ENCODE data around the gene RNASE11. TPM values are rescaled to one million over a fixed set of nuclear protein-coding genes. Genes with fewer than 3 reads are reported as not detected.

The RNASE11 gene
- total RNA-seq, 4 donors from 2014 or later: not detected

DNA sequence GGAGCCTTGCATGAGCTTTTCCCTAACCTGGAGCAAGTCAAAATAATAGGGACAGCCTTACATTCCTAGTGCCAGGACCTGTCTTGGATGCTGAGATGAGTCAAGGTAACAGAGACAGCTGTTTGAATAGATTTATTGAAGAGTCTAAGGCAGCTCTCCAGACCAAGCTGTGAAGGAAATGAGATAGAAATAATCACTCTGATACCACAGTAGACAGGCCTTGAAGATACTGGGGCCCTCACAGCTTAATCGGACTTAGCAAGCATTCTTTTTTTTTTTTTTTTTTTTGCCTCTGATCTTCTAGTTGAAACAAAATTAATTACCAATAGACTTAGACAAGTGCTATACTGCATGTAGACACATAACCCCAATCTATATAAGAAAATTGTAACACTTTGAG, 23.8 kb downstream of the RNASE11 start:
- no peak for DNase-seq (ENCODE audit: low spot score in 2 of 2)
- TF ChIP-seq, protein P1, sequence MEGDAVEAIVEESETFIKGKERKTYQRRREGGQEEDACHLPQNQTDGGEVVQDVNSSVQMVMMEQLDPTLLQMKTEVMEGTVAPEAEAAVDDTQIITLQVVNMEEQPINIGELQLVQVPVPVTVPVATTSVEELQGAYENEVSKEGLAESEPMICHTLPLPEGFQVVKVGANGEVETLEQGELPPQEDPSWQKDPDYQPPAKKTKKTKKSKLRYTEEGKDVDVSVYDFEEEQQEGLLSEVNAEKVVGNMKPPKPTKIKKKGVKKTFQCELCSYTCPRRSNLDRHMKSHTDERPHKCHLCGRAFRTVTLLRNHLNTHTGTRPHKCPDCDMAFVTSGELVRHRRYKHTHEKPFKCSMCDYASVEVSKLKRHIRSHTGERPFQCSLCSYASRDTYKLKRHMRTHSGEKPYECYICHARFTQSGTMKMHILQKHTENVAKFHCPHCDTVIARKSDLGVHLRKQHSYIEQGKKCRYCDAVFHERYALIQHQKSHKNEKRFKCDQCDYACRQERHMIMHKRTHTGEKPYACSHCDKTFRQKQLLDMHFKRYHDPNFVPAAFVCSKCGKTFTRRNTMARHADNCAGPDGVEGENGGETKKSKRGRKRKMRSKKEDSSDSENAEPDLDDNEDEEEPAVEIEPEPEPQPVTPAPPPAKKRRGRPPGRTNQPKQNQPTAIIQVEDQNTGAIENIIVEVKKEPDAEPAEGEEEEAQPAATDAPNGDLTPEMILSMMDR (IDR thresholded peaks at IDR 0.05): no peak
- no peak overlapping the region for H3K4me3 ChIP-seq (ENCODE audit: low read depth, poor library complexity, severe bottlenecking)
- 70 to 81% methylated on average over 1 of the region's 1 CpG for WGBS, 2 donors
- intact Hi-C loops (cut with DNase I; ENCODE audit: low total_unique reads): no loop called here

DNA sequence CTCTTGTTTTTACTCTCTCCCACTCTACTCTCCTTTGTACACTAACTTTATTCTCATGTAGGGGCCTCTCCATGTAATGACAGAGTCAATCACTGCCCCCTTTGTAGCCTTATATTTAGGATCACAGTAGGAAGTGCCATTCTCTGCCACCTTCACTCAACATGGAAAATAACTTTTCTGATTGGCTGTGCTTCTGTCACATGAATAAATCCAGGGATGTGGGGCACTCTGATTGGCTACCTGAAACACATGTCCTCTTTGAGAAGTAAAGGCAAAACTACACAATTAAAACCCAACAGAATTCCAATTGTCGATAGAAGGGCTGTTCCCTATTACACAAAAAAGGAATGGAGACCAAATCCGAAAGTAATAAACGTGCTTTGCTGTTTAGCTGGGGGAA, 26.8 kb downstream of the RNASE11 start, which contains the start of gene RNASE9:
RNASE9 (minus strand) TSS at position 87 of the 400 bp plus-strand sequence.
- DNase-seq (ENCODE audit: low spot score in 2 of 2): no peak
- TF ChIP-seq POLR2A (IDR thresholded peaks at IDR 0.05): no peak
- WGBS, 2 donors: 82 to 88% methylated on average over 3 of the region's 3 CpGs
- intact Hi-C loops (cut with DNase I; ENCODE audit: low total_unique reads): no loop called here
- no peak within 1 kb of the TSS for H3K4me3 ChIP-seq (ENCODE audit: low read depth, poor library complexity, severe bottlenecking)

GRCh38 chr14:20559461-20559904, 28.3 kb downstream of the RNASE11 start:
- H3K4me3 ChIP-seq (ENCODE audit: low read depth, poor library complexity, severe bottlenecking): no peak overlapping the region
- DNase-seq (ENCODE audit: low spot score in 2 of 2): no peak
- TF ChIP-seq POLR2A (IDR thresholded peaks at IDR 0.05): no peak
- TF ChIP-seq, protein P1 (IDR thresholded peaks at IDR 0.05): no peak
- intact Hi-C loops (cut with DNase I; ENCODE audit: low total_unique reads): no loop called here
- WGBS, 2 donors: 37 to 40% methylated on average over 2 of the region's 2 CpGs

DNA sequence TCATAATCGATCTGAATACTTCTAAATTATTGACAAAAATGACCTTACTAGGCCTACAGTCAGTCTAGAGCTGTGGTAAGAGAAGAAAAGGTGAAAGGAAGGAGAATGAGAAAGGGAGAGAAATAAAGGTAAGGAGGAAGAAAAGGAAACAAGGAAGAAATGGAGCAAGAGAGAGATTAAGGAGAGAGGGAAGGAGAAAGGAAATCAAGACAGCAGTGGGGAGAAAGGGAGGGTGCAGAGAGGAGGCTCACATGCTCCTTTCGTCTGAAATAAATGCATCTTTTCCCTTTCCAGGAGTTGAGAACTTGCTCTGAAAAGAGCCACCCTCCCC, 30.6 kb downstream of the RNASE11 start:
- WGBS, 2 donors: 65 to 71% methylated on average over 2 of the region's 2 CpGs
- H3K4me3 ChIP-seq (ENCODE audit: low read depth, poor library complexity, severe bottlenecking): no peak overlapping the region
- no peak for TF ChIP-seq POLR2A (IDR thresholded peaks at IDR 0.05)
- TF ChIP-seq, protein P1 (IDR thresholded peaks at IDR 0.05): no peak
- no peak for DNase-seq (ENCODE audit: low spot score in 2 of 2)
- intact Hi-C loops (cut with DNase I; ENCODE audit: low total_unique reads): no loop called here

GRCh38 chr14:20556500-20557211, 31.1 kb downstream of the RNASE11 start:
- DNase-seq (ENCODE audit: low spot score in 2 of 2): no peak
- TF ChIP-seq POLR2A (IDR thresholded peaks at IDR 0.05): no peak
- TF ChIP-seq, protein P1 (IDR thresholded peaks at IDR 0.05): no peak
- intact Hi-C loops (cut with DNase I; ENCODE audit: low total_unique reads): no loop called here
- 81% methylated on average over 11 of the region's 11 CpGs for WGBS, 2 donors
- no peak overlapping the region for H3K4me3 ChIP-seq (ENCODE audit: low read depth, poor library complexity, severe bottlenecking)

DNA sequence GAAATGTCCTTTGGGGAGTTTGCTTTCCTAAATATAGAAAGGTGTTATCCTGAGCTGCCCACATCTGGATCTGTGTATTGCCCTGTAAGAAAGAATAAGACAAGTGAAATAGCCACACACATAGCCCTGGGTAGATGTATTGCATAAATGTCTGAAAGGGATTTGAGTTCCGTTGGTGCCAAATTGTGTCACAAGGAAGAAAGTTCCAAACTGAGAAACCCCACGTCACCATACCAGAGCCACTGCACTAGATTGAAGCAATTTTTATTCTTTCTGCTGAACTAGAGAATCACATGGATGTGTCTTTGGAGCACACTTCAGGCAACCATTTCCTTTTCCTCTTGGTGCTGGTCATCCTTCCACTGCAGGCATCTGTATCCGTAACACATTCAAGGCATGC, 32.0 kb downstream of the RNASE11 start:
- WGBS, 2 donors: 84 to 98% methylated on average over 3 of the region's 3 CpGs
- no peak for DNase-seq (ENCODE audit: low spot score in 2 of 2)
- intact Hi-C loops (cut with DNase I; ENCODE audit: low total_unique reads): no loop called here

More for the DNA sequence above, 32.0 kb downstream of the RNASE11 start:
- H3K4me3 ChIP-seq (ENCODE audit: low read depth, poor library complexity, severe bottlenecking): no peak overlapping the region
- TF ChIP-seq, protein P1 (IDR thresholded peaks at IDR 0.05): no peak
- no peak for TF ChIP-seq POLR2A (IDR thresholded peaks at IDR 0.05)
